ENCODE data around the gene FOXN3.
"Not testable (repeated sequence)": the region's sequence is repeated elsewhere in the genome, so short reads cannot be mapped to it uniquely, and the experiment has no call there.

Gene FOXN3

GRCh38 chr14:89164168-89165073, 252.6 kb downstream of the FOXN3 start:
- no peak for DNase-seq (ENCODE audit: low spot score)

DNA sequence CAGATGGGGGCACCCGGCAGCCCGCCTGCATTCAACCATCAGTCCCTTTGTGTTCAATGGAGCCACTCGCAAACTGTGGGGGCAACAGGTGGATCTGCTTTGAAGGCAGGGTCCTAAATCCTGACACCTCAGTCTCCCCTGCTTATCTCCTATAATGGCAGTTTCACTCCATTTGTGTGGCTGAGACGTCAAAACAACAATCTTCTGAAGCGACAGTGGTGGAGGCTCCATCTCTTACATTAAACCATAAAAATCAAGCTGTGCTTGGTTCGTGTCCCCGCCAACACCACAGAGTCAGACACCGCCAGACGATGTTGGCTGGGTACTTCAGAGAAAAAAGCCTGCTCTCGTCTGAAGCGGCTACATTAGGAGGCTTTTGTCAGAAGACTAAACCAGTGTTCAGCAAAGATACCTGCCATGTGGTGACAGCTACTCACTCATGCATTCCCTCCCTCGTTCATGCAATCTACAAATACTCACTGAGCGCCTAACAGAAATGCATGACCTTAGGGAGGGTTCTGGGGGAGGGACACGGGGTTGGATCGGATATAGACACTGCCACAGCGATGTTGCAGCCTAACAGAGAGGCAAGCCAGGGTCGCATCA, 253.9 kb downstream of the FOXN3 start:
- DNase-seq (ENCODE audit: low spot score): no peak

GRCh38 chr14:89162586-89162985, 254.4 kb downstream of the FOXN3 start:
- DNase-seq (ENCODE audit: low spot score): no peak

DNA sequence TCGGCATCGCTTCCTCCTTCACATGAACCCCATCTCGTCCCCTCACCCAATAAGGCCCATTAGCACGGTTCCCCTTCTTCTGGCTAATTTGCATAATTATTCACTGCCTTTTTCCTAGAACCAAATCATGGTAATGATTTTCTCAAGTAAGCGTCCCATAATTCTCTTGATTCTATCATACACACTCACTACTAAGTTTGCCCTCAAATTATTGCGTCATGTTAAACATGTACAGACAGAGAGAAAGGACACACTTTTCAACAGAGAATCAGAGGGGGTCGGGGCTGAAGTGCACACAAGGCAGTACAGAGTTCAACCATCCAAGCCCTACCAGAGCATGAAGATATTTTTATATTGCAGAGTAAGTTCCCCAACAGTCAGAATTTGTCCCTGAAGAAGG, 256.6 kb downstream of the FOXN3 start:
- no peak for DNase-seq (ENCODE audit: low spot score)

DNA sequence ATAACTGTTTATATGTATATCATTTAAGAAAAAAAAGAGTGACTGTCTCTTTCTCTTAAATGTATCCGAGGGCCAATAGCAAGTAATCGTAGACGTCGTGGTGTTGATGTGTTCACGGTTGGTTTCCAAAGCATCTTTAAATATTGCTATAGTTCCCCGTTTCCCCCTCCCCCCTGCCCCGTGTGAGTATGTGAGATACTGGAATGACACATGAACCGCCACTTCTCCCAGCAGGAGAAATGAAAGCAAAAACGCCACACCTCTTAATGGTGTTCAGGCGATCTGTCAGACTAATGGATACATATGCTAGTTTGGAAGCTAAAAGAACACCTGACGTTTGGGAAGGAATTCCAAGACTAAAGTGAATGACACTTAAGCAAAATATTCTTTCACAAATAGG, 258.3 kb downstream of the FOXN3 start:
- no peak for DNase-seq (ENCODE audit: low spot score)

GRCh38 chr14:89158104-89158503, 258.9 kb downstream of the FOXN3 start:
- DNase-seq (ENCODE audit: low spot score): not testable (repeated sequence)

GRCh38 chr14:89155491-89155890, 261.5 kb downstream of the FOXN3 start:
- DNase-seq (ENCODE audit: low spot score): no peak

DNA sequence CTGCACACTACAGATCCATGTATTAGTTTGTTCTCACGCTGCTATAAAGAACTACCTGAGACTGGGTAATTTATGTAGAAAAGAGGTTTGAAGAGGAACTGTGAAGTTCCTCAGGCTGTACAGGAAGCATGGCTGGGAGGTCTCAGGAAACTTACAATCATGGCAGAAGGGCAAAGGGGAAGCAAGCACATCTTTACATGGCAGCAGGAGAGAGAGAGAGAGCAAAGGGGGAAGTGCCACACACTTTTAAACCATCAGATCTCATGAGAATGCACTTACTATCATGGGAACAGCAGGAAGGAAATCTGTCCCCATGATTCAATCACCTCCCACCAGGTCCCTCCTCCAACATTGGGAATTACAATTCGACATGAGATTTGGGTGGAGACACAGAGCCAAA, 265.3 kb downstream of the FOXN3 start:
- not testable (repeated sequence) for DNase-seq (ENCODE audit: low spot score)

GRCh38 chr14:89146274-89146673, 270.8 kb downstream of the FOXN3 start:
- no peak for DNase-seq (ENCODE audit: low spot score)

- DNase-seq (ENCODE audit: low spot score): no peak
These were observed 272.4 kb downstream of the FOXN3 start for GRCh38 chr14:89144642-89145041.

DNA sequence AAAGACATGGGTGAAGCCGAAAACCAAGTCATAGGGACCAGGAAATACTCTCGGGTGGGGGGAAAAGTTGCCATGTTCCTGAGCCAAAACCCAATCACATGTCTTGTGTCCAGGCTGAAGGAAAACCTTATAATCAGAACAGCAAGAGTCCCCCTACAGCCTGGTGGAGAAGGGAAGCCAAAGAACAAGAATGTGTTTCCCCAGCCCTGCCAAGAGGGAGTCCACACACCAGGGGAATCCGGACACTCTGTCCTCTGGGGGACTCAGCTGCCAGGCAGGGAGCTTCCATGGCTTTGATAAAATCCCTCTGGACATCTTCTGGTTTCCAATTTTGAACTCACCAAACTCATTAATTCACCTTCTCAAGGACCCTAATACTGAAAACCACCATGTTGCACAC, 273.0 kb downstream of the FOXN3 start:
- no peak for DNase-seq (ENCODE audit: low spot score)

DNA sequence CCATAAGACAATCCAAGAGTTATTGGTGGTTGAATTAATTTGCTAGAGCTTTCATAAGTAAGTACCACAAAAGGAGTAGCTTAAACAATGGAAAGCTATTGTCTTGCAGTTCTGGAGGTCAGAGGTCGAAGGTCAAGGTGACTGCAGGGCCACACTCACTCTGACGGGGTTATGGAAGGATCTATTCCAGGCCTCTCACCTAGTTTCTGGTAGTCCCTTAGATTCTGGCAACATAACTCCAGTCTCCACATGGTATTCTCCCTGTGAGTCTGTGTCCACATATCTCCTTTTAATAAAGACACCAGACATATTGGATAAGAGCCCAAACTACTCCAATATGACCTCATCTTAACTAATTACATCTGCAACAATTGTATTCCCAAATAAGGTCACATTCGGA, 273.4 kb downstream of the FOXN3 start:
- no peak for DNase-seq (ENCODE audit: low spot score)

GRCh38 chr14:89142366-89142765, 274.7 kb downstream of the FOXN3 start:
- DNase-seq (ENCODE audit: low spot score): no peak

DNA sequence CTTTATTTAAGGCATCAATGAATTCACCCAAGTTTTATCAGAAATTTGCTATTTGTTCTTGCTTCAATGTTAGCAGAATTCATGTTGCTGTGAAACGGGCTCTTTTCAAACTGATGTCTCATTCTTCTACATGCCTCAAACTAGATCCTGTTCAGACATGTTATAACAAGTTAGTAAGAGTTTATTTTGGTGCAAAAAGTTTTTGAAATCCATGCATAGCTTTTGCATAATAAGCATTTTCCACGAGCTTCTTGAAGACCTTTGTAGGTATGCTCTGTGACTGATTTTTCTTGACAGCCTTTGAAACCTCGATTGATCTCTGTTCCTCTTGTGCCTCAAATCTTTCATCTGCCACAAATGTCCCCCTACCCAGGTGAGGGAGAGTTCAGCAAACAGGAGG, 275.2 kb downstream of the FOXN3 start:
- DNase-seq (ENCODE audit: low spot score): no peak

- no peak for DNase-seq (ENCODE audit: low spot score)
These were observed 276.7 kb downstream of the FOXN3 start for GRCh38 chr14:89140326-89140725.

GRCh38 chr14:89139404-89140247, 277.4 kb downstream of the FOXN3 start:
- DNase-seq (ENCODE audit: low spot score): peak; percentile 32

- no peak for DNase-seq (ENCODE audit: low spot score)
These were observed 278.2 kb downstream of the FOXN3 start for GRCh38 chr14:89138846-89139245.

- DNase-seq (ENCODE audit: low spot score): no peak
These were observed 279.4 kb downstream of the FOXN3 start for GRCh38 chr14:89137526-89138163.

- no peak for DNase-seq (ENCODE audit: low spot score)
These were observed 280.4 kb downstream of the FOXN3 start for GRCh38 chr14:89136587-89136986.

- DNase-seq (ENCODE audit: low spot score): no peak
These were observed 282.4 kb downstream of the FOXN3 start for GRCh38 chr14:89134640-89135039.

DNA sequence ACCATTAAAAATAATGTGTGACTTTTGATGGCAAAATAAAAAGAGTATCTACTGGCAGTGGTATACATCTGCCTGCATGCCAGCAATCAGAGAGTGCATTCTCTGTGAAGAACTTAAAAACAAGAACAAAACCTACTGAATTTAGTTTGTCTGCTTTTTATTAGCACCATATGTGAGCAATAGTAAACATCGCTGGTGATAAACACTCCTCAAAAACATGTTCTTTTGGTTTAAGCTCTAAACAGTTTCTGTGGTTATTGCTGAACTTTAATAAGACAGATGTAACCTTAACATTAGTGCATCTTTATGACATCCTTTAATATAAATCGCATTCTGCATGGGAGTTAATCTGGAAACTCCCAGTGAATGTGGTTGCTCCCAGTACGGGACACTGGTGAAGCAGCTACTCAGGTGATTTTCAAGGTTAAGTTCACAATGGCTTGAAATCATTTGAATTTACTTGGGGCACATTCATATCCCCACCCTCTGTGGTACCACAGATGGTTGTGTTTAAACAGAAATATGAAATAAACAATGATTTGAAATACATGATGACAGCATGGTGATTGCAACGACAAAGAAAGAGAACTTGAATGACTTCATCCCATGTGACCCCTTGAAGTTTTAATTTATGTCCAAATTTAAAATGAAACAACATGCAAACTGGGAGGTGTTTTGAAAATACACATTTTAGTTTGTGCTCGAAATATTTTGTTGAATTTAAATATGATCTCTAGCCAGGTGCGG, 285.9 kb downstream of the FOXN3 start:
- DNase-seq (ENCODE audit: low spot score): no peak
